K562 (cell line): Measurements from ENCODE around the gene ZC3H12A. TPM values are rescaled to one million over a fixed set of nuclear protein-coding genes. Genes with fewer than 3 reads are reported as not detected.
A peak's percentile ranks its signal among the peaks of the same experiment; 100 is the strongest.

Source experiments
- BACH1 ChIP-seq: fragments of 200-800 bp; sonication (Bioruptor generic); IDR thresholded peaks from 2 replicates; pipeline ENCODE4 v1.6.1; 2016; ENCODE audit warnings: missing genetic modification characterization, missing compliant biosample characterization
- DPF2 ChIP-seq: fragments of 450-650 bp; IDR thresholded peaks from 2 replicates; pipeline ENCODE4 v1.6.1; 2016
- GATAD2A ChIP-seq: fragments of 450-650 bp; IDR thresholded peaks from 2 replicates; pipeline ENCODE4 v1.6.1; 2017
- HMGXB4 ChIP-seq: sonication (generic); formaldehyde crosslinking; IDR thresholded peaks from 2 replicates; pipeline ENCODE4 v1.8.1; 2023; ENCODE audit warnings: mild to moderate bottlenecking, missing genetic modification reagents
- HOXB6 ChIP-seq: fragments of 250-450 bp; sonication (Bioruptor Pico); IDR thresholded peaks from 2 replicates; pipeline ENCODE4 v1.5.1; 2022; ENCODE audit warnings: mild to moderate bottlenecking, borderline replicate concordance
- NFE2 ChIP-seq: IDR thresholded peaks from 2 replicates; pipeline ENCODE4 v1.6.1; 2014; ENCODE audit warnings: antibody characterized with exemption, low read depth
- NKRF ChIP-seq: fragments of 450-650 bp; IDR thresholded peaks from 2 replicates; pipeline ENCODE4 v1.6.1; 2016; ENCODE audit warnings: borderline replicate concordance
- SMARCA4 ChIP-seq: fragments of 450-650 bp; IDR thresholded peaks from 2 replicates; pipeline ENCODE4 v1.6.1; 2016
- SMARCA5 ChIP-seq: fragments of 450-650 bp; IDR thresholded peaks from 2 replicates; pipeline ENCODE4 v1.6.1; 2016
- TCF7L2 ChIP-seq: fragments of 150-350 bp; IDR thresholded peaks from 2 replicates; pipeline ENCODE4 v1.6.1; 2016; ENCODE audit warnings: low read depth, mild to moderate bottlenecking, low read length, moderate library complexity
- YBX1 ChIP-seq: fragments of 450-650 bp; IDR thresholded peaks from 2 replicates; pipeline ENCODE4 v1.7.1; 2016; ENCODE audit warnings: mild to moderate bottlenecking
- ZBTB43 ChIP-seq: sonication (generic); formaldehyde crosslinking; IDR thresholded peaks from 2 replicates; pipeline ENCODE4 v1.8.0; 2023; ENCODE audit warnings: mild to moderate bottlenecking, missing genetic modification reagents
- ZFPM2 ChIP-seq: fragments of 250-450 bp; sonication (Bioruptor Pico); IDR thresholded peaks from 2 replicates; pipeline ENCODE4 v1.5.1; 2022; ENCODE audit warnings: mild to moderate bottlenecking
- ZKSCAN1 ChIP-seq: fragments of 150-350 bp; IDR thresholded peaks from 2 replicates; pipeline ENCODE4 v1.6.1; 2016; ENCODE audit warnings: low read depth, low read length
- polyA plus RNA-seq, 8 experiments: library from polyadenylated mRNA; depleted of rRNA in 4 of 8; stranded (reverse) in 5 of 8; unstranded in 3 of 8; fragments of >200 nt; fragmentation: Nextera tagmentation in 2 of 8; fragmentation: Illumina TruSeq in 1 of 8; extraction: Ambion mirVana in 2 of 8; extraction: Trizol in 1 of 8; gene quantifications; 2 replicates each; pipeline versions ENCODE4 v1.2.1 to v1.2.3, GENCODE V29; 2011 to 2014; ENCODE audit warnings: inconsistent platforms in 1 of 8, missing spikeins in 1 of 8
- total RNA-seq, 7 experiments: library from RNA; depleted of rRNA in 6 of 7; stranded (reverse); fragments of >200 nt in 6 of 7; fragmentation: Illumina TruSeq in 2 of 7; extraction: Trizol in 2 of 7; gene quantifications; 2 replicates each; pipeline versions ENCODE4 v1.2.1 to v1.2.3, GENCODE V29; 2011 to 2021; ENCODE audit warnings: low replicate concordance in 1 of 7

ZC3H12A gene
- total and polyA plus RNA-seq, 9 of the 15 experiments (the other 6 are each of a cell fraction or from before 2014, with no cell fraction given), result 0.14 to 9.4 (median 6.7) TPM

GRCh38 chr1:37515185-37516034 is 41.0 kb downstream of the ZC3H12A start (continued):
- TF ChIP-seq ZBTB43 (peak; percentile 31; the same call in 1 of the 2 replicates), ZKSCAN1 (peak; percentile 94), NKRF (peak; percentile 30; the same call in 1 of the 2 replicates), YBX1 (no peak), NFE2 (peak; percentile 85), BACH1 (tag) (peak; percentile 31; the same call in 1 of the 2 replicates), DPF2 (peak; percentile 42; the same call in 1 of the 2 replicates), TCF7L2 (no peak), HMGXB4 (CRISPR knock-in tag) (no peak), GATAD2A (0 out of 2 replicates have a peak, but pooled peaks have one; percentile 14), SMARCA5 (0 out of 2 replicates have a peak, but pooled peaks have one; percentile 18), ZFPM2 (CRISPR knock-in tag) (no peak), HOXB6 (CRISPR knock-in tag) (0 out of 2 replicates have a peak, but pooled peaks have one; percentile 19), SMARCA4 (0 out of 2 replicates have a peak, but pooled peaks have one; percentile 30)
